ENCODE measurements around the gene F11. TPM values are rescaled to one million over a fixed set of nuclear protein-coding genes. Genes with fewer than 3 reads are reported as not detected.
"Not testable (repeated sequence)": the region's sequence is repeated elsewhere in the genome, so short reads cannot be mapped to it uniquely, and the experiment has no call there.

F11 gene
- total RNA-seq, 2 experiments from 2014 or later = not detected

DNA sequence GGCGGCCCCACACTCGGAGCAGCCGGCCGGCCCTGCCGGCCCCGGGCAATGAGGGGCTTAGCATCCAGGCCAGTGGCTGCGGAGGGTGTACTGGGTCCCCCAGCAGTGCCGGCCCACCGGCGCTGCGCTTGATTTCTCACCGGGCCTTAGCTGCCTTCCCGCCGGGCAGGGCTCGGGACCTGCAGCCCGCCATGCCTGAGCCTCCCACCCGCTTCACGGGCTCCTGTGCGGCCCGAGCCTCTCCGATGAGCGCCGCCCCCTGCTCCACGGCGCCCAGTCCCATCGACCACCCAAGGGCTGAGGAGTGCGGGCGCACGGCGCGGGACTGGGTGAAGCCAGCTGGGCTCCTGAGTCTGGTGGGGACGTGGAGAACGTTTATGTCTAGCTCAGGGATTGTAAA lies 58.7 kb downstream of the F11 start:
- DNase-seq; H3K27me3 Mint-ChIP-seq (ENCODE audit: low read depth); ATAC-seq; POLR2A ChIA-PET; H3K4me1 Mint-ChIP-seq (ENCODE audit: low read depth); H3K36me3 Mint-ChIP-seq (ENCODE audit: low read depth); H3K9me3 Mint-ChIP-seq (ENCODE audit: insufficient read depth); H3K27ac Mint-ChIP-seq; H3K4me3 Mint-ChIP-seq; CTCF ChIA-PET: not testable (repeated sequence)

DNA sequence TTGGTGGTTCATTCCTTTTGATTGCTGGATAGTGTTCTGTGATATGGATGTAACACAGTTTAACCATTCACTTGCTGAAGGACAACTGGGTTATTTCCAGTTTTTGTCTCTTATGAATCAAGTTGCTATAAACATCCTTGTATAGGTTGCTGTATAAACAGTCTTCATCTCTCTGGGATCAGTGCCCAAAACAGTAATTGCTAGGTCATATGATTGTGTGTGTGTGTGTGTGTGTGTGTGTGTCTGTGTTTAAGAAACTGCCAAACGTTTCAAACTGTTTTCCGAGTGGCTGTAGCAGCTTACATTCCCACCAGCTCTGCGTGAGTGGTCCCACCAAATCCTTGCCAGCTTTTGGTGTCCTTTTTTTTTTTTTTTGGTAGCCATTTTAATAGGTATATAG lies 60.4 kb downstream of the F11 start:
- ChIA-PET CTCF (no interaction called here), POLR2A (no interaction called here)
- DNase-seq (no peak), ATAC-seq (no peak)
- no peaks in the 10 kb centered on the region for H3K4me1 Mint-ChIP-seq (ENCODE audit: low read depth)
- H3K36me3 Mint-ChIP-seq (ENCODE audit: low read depth) = no peaks in the 10 kb centered on the region
- no peak overlapping the region for H3K27ac Mint-ChIP-seq
- no peaks in the 10 kb centered on the region for H3K27me3 Mint-ChIP-seq (ENCODE audit: low read depth)
- H3K9me3 Mint-ChIP-seq (ENCODE audit: insufficient read depth) = no peaks in the 10 kb centered on the region
- H3K4me3 Mint-ChIP-seq = no peak overlapping the region

DNA sequence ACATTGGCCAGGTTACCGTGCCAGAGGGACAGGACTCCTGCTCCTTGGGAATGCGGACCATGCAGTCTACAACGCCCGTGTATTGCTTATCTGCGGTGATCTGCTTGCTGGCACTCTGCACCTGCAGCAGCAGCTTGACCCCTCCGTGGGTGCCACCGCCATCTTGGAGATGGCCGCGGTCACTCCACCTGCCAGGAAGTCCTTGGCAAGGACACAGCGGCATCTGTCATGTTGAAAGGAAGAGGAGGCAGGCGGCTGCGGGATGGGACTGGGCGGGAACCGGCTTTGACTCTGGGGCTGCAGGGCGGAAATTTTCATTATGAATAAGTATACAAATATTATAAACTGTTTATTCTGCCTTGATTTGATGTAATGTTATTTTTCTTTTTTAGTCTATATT lies 63.4 kb downstream of the F11 start:
- Mint-ChIP-seq H3K4me1 (ENCODE audit: low read depth) (no peaks in the 10 kb centered on the region), H3K27me3 (ENCODE audit: low read depth) (no peaks in the 10 kb centered on the region), H3K36me3 (ENCODE audit: low read depth) (no peaks in the 10 kb centered on the region), H3K9me3 (ENCODE audit: insufficient read depth) (no peaks in the 10 kb centered on the region), H3K4me3 (no peak overlapping the region), H3K27ac (no peak overlapping the region)
- ChIA-PET CTCF (no interaction called here), POLR2A (no interaction called here)
- DNase-seq (no peak), ATAC-seq (no peak)

DNA sequence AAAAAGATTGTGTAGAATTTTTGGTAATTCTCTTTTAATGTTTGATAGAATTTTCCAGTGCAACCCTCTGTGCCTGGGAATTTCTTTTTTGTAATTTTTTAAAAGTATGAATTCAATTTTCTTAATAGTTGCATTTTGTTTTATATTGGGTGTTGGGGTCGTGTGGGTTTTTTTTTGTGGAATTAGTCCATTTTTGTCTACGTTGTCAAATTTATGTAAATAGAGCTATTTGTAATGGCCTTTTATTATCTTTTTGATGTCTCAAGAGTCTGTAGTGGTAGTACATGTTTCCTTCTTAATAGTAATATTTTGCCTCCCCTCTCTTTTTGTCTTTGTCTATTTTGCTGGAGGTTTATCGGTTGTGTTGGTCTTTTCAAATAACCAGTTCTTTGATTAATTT lies 64.4 kb downstream of the F11 start:
- ATAC-seq = no peak
- Mint-ChIP-seq H3K9me3 (ENCODE audit: insufficient read depth) (no peaks in the 10 kb centered on the region), H3K27ac (no peak overlapping the region), H3K4me3 (no peak overlapping the region), H3K4me1 (ENCODE audit: low read depth) (no peaks in the 10 kb centered on the region), H3K36me3 (ENCODE audit: low read depth) (no peaks in the 10 kb centered on the region), H3K27me3 (ENCODE audit: low read depth) (no peaks in the 10 kb centered on the region)
- CTCF ChIA-PET = no interaction called here
- DNase-seq = no peak
- POLR2A ChIA-PET = no interaction called here

DNA sequence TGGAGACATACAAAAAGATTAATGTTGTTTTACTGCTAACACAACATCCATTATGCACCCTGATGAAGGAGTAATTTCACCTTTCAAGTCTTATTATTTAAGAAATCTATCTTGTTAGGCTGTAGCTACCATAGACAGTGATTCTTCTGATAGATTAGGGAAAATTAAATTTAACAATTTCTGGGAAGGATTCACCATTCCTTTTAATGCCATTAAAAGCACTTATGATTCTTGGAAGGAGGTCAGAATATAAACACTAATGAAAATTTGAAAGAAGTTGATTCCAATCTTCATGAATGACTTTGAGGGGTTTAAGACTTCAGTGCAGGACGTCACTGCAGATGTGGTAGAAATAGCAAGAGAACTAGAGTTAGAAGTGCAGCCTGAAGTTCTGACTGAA lies 69.8 kb downstream of the F11 start:
- no peaks in the 10 kb centered on the region for H3K36me3 Mint-ChIP-seq (ENCODE audit: low read depth)
- DNase-seq = no peak
- H3K27ac Mint-ChIP-seq = no peak overlapping the region
- ChIA-PET POLR2A (no interaction called here), CTCF (no interaction called here)
- no peak for ATAC-seq
- no peaks in the 10 kb centered on the region for H3K9me3 Mint-ChIP-seq (ENCODE audit: insufficient read depth)
- no peaks in the 10 kb centered on the region for H3K4me1 Mint-ChIP-seq (ENCODE audit: low read depth)
- no peaks in the 10 kb centered on the region for H3K27me3 Mint-ChIP-seq (ENCODE audit: low read depth)
- H3K4me3 Mint-ChIP-seq = no peak overlapping the region

Other genes with a start within 250 kb of the F11 start
- under 1 TPM; 0.53 to 0.70 TPM for gene TLR3, start 197.0 kb upstream of the F11 start, total RNA-seq
- gene FAM149A, start 161.5 kb upstream of the F11 start, total RNA-seq = under 1 TPM; 0.29 to 0.66 TPM
- 10 to 100 TPM; 16.1 to 18.1 TPM for gene CYP4V2, start 74.6 kb upstream of the F11 start, total RNA-seq
- under 1 TPM; 0.26 to 0.81 TPM for gene KLKB1, start 38.7 kb upstream of the F11 start, total RNA-seq